NCI-H1436 treated with DMSO at 0.1 percent for 48 hours (cell line): ENCODE data around the gene KLC1.
"Not testable (repeated sequence)": the region's sequence is repeated elsewhere in the genome, so short reads cannot be mapped to it uniquely, and the experiment has no call there.

Source experiments
- DNase-seq: peaks from one replicate; lab custom pipeline; 2025; lab: John Stamatoyannopoulos, UW

The KLC1 gene

DNA sequence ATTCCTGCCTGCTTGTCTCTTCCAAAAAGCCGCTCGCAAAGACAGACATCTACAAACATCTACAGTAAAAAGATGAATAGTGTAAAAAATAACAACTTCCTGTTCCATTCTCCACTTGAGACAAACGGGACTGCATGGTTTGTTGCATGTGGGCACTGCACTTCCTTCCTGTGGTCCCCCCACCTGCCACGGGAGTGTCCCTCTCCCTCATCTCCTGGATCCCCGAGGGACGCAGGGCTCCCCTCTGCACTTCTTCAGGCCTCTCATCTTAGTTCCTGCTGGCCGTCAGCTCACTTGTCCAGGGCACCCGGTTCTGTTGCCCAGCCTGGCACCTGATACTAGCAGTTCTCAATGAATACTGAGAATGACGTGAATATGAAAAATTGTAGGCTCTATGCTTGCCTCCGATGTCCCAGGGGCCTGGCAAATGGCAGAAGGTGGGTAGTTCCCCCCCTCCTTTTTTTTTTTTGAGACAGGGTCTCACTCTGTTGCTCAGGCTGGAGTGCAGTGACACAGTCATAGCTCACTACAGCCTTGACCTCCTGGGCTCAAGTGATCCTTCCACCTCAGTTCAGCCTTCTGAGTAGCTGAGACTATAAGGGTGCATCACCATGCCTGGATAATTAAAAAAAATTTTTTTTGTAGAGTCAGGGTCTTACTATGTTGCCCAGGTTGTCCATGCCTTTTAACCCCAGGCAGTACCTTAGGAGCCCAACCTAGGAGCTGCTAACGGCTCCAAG, 3.5 kb upstream of the KLC1 start:
- no peak for DNase-seq

DNA sequence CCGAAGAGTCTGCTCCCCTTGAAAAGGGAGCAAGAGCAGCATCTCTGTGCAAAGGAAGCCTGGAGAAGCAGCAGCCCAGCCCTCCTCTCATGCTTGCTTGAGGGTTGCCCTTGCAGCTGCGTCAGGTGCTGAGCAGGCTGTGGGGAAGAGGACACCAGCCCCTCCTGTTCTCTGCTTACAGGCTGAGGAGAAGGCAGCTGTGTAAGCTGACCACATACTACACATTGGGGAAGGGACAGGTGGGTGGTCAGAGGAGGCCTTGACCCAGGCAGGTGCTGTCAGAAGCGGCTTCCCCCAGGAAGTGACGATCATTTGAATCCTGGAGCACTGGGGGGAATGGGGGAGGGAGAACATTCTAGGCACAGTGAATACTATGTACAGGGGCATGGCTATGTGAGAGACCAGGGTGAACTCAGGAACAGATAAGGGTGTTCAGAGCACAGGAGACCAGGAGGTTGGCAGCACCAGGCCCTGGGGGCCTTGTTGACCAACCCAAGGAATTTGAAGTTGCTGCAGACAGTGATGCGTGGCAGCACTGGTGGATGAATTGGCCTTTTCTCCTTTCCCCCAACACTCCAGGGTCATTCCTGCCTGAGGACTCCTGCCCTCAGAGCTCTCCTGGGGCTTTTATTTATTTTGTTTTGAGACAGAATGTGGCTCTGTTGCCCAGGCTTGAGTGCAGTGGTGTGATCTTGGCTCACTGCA, 2.7 kb upstream of the KLC1 start:
- DNase-seq, result no peak

DNA sequence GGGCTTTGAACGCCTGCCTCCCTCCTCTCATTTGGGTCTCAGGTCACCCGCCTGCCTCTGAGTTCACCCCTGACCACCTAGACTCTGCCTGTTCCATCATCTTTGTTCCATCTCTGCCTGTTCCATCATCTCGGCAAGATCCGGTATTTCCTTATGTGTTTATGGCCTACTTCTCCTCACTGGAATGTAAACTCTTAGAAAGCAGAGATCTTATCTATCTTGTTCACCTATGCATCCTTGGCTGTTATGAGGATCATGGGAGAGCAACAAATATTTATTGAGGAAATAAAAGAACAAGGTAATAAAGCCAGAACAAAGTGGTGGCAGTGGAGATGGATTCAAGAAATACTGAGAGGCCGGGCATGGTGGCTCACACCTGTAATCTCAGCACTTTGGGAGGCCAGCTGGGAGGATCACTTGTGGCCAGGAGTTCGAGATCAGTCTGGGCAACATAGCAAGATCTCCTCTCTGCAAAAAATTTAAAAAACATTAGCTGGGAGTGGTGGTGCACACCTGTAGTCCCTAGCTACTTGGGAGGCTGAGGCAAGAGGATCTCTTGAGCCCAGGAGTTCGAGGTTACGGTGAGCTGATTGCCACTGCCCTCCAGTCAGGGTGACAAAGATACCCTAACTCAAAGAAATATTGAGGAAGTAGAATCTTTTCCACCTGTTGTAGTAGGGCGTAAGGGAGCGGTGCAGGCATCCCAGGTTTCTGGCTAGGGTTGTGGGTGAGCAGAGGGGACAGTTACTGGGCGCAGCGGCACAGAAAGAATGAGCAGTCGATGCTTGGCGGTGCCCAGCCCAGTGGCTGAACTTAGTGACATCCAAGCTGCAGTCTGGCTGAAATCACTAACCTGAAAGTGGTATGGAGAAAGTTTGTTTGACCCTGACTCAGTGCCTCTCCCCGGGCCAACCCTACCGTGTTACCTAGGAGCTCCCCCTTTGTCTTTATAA, 1.7 kb upstream of the KLC1 start:
- DNase-seq, result no peak

DNA sequence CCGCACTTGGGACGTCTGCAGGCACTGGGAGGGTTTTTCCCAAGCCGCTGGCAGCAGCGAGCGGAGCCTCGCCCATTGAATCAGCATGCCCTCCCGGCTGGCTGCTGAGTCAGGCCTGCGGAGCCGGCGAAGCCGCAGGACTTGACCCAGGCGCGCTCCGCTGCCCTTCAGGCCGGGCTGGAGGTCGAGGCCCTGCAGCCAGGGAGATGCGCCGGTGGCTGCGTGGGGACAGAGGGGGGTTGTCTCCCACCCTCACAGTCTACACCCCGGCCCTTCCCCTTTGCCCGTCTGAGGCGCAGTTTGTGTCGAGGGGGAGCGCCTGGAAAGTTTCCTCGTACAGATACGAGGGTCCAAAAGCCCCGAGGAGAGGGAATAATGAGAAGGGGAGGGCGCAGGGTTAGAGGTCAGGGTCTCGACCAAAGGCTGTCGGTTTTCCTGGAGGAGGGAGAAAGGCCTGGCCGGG, 759 bp upstream of the KLC1 start:
- DNase-seq, result no peak

DNA sequence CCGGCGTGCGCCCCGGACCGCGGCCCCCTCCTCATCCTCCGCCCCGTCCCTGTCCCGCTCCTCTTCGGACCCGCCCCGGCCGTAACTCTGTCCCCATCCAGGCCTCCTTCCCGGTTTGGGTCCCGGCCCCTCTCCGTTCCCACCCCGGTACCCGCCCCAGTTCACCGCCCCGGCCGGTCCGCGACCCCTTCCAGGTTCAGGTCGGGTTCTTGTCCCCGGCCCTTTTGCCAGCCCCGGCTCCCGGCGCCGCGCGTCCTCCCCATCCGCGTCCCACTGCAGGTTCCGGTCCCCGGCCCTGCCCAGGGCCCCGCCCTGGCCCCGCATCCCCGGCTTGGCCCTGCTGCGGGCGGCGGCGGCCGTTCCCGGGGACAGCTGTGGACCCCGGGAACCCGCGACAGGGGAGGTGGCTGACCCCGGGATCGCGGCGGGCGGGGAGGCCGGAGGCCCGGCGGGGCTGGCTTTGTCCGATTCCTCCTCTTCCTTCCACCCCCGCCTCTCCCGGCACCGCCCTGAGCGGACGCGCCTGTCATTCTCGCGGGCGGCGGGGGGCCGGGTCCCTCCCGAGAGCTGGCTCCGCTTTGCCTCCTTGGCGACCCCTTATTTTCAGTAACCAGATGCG, 601 bp downstream of the KLC1 start:
- DNase-seq, result no peak

DNA sequence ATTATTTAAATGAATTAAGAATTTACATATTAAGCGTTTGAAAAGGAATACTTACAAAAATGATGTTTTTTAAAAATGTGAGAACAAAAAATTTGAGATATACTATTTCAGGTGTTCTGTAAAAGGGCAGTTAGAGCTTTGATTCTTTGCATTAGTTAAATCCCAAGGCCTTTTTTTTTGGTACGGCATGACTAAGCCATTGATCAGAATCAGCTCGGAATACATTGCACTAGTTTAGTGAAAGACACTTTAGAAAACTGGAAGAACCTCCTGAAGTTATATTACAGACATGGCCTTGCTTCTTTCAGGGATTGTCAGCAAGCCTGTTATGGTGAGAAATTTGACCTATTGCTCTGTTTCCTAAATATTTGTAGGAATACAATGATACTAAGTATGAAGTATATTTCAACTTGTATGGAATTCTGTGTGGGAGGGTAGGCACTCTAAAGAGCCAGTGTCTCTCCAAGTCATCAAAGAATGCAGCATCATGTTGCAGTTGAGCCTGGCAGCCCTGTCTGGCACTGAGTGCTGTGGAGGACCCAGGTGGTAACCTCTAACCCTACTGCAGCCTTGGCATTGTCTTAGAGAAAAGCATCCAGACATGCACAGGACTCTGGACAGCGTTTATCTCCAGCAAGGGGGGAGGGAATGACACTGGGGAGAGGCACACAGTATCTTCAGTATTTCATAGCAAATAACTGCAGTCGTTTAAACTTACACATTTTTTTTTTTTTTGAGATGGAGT, 1.5 kb downstream of the KLC1 start:
- DNase-seq, result no peak

DNA sequence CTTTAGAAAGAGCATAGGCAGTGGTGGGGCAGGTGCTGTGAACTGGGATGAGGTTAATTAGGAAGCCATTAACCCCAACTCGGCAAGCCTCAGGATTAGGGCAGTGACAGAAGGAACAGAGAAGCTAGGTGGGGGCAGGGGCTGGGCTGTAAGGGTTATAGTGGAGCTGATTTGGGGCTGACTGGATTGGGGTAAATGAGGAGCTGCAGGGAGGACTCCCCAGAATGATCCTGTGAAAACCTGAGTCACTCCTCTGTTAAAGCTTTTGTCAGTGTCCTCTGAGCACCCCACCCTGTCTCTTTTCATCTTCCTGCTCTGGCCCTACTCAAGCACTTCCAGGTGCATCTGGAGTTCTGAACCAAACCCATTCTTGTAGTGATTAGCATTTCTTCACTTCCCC, 4.4 kb downstream of the KLC1 start:
- DNase-seq, result no peak

DNA sequence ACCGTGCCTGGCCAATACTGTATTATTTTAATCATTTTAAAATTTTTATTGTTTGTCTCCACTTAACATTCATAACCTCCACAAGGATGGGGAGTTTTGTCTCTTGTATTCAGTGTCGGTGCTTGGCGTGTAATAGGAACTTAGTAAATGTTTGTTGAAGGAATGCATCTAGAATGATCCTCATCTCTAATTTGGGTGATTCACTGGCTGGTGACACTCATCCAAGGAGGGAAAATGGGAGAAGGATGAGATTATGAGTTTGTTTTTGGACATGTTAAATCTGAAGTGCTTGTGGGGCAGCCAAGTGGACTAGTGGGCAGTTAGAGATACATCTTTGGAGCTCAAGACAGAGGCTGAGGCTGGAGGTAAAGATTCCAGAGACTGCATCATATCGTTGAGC, 5.1 kb downstream of the KLC1 start:
- DNase-seq, result no peak

DNA sequence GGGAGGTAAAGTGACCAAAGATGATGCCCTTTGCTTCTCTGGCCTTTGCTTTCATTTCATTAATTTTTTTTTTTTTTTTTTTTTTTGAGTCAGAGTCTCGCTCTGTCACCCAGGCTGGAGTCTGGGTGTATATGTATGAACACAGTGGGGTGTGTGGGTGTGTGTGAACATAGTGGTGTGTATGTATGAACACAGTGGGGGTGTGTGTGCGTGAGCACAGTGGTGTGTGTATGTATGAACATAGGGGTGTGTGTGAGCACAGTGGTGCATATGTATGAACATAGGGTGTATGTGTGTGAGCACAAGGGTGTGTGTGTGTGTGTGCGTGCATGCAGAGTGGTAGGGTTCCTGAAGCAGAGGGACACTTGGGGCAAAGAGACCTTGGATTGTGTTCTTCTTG, 9.6 kb downstream of the KLC1 start:
- DNase-seq, result no peak

DNA sequence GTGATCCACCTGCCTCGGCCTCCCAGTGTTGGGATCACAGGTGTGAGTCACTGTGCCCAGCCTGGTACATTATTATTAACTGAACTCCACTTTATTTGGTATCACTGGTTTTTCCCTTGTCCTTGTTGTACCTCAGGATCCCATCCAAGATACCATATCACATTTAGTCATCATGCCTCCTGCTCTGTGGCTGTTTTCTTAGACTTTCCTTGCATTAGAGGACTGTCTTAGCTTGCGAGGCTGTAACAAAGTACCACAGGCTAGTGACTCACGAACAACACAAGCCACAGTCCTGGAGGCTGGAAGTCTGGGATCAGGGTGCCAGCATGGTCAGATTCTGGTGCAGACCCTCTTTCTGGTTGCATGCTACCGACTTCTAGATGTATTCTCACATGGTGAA, 12.2 kb downstream of the KLC1 start:
- no peak for DNase-seq

DNA sequence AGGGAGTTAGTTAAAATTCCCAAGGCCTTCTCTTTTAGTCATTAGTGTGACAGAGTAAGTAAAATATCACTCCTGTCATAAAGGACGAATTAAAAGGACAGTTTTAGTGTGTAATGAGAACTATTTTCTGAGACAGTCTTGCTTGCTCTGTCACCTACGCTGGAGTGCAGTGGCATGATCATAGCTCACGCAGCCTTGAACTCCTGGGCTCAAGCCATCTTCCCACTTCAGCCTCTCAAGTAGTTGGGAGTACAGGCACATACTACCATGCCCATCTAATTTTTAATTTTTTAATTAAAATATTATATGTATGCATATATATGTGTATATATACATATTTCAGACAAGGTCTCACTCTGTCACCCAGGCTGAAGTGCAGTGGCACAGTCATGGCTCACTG, 17.2 kb downstream of the KLC1 start:
- no peak for DNase-seq

DNA sequence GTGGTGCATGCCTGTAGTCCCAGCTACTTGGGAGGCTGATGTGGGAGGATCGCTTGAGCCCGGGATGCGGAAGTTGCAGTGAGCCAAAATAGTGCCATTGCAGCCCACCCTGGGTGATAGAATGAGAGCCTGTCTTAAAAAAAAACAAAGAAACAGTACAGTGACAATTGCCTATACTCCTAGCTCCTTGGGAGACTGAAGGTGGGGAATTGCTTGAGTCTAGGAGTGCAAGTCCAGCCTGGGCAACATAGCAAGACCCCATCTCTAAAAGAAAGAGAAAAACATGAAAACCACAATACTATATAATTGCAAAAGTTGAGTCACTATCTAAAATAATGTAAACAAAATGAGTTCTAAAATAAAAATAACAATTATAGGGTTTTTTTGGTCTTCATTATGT, 20.0 kb downstream of the KLC1 start:
- no peak for DNase-seq

DNA sequence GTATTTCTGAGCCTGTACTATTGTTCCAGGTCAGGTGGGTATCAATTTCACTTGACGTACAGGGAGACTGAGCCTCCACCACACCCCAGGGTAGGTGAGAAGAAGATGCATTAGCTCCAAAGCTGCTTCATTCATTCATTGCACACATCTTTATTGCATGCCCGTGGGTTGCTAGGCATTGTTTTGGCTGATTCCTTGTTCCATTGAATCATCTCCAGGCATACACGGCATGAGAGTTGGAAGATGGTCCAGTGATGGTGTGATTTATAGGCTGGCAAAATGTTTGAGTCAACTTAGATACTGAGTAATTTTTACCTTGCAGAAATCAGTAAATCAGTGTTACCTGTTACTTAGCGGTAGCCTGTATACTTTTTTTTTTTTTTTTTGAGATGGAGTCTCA, 21.2 kb downstream of the KLC1 start:
- DNase-seq, result no peak

DNA sequence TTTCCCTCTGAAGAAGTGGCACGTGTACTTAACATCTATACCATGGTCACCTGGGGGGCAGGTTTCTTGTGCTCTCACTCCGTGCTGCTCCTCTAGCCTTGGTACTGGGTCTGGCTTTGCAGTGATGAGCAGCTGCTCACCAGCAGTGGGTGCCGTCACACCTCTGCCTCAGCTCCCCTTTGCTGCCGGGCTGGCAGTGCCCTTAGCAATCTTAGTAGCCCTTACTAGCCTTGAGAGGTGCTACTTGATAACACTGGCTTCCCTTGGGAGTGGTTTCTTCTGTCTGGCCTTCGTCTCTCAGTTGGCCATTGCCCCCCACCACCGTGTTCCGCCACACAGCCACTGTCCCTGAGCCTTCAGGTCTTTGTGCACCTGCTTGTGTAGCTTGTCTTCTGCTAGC, 22.6 kb downstream of the KLC1 start:
- DNase-seq, result no peak

DNA sequence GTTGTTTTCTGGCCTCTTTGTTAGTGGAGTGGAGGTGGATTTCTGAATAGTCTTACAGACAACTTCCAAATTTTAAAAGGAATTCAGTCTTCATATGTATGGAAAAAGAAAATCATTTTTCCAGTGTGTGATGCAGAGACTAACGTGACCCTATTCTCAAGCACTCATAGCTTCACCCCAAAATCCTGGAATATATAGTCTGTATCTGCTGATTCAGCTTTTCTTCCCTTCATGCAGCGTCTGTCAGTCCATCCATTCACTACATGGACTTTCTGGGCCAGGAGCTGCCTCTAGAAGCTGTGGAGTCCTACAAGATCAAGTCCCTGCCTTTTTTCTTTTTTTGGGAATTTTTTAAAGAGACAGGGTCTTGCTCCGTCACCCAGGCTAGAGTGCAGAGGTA, 23.8 kb downstream of the KLC1 start:
- no peak for DNase-seq

DNA sequence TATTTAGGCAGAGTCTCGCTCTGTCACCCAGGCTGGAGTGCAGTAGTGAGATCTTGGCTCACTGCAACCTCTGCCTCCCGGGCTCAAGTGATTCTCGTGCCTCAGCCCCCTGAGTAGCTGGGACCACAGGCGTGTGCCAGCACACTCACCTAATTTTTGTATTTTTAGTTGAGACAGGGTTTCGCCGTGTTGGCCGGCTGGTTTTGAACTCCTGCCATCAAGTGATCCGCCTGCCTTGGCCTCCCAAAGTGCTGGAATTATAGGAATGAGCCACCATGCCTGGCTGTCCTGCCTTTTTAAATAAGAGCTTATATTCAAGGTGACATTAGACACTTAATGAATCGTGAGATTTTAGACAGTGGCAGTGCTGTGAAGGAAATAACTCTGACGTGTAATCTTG, 24.3 kb downstream of the KLC1 start:
- DNase-seq, result not testable (repeated sequence)

DNA sequence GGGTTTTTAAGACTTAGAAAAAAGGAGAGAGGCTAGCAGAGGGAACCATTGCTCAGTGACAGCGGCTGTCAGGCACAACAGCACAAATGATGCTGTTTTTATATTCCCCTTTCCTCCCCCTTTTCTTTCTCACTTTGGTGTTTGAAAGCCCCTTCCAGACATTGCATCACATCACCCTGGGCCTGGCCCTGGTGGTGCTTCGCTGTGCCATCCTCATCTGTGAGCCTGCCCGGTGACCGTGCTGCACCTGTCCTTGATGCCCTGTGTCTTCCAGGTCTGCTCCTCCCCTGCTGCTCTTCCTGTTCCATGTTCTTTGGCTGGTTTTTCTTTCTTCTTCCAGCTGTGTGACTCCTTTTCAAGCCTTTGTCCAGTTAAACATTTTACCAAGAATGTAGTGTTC, 24.8 kb downstream of the KLC1 start:
- DNase-seq, result no peak

DNA sequence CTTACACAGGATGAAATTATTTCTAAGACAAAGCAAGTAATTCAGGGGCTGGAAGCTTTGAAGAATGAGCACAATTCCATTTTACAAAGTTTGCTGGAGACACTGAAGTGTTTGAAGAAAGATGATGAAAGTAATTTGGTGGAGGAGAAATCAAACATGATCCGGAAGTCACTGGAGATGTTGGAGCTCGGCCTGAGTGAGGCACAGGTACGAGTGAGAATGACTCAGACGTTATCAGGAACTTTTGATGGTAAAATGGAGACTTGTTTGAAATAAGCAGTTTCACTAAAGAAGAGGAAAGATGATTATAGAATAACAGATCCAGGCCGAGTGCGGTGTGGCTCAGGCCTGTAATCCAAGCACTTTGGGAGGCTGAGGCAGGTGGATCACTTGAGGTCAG, 25.6 kb downstream of the KLC1 start:
- no peak for DNase-seq

DNA sequence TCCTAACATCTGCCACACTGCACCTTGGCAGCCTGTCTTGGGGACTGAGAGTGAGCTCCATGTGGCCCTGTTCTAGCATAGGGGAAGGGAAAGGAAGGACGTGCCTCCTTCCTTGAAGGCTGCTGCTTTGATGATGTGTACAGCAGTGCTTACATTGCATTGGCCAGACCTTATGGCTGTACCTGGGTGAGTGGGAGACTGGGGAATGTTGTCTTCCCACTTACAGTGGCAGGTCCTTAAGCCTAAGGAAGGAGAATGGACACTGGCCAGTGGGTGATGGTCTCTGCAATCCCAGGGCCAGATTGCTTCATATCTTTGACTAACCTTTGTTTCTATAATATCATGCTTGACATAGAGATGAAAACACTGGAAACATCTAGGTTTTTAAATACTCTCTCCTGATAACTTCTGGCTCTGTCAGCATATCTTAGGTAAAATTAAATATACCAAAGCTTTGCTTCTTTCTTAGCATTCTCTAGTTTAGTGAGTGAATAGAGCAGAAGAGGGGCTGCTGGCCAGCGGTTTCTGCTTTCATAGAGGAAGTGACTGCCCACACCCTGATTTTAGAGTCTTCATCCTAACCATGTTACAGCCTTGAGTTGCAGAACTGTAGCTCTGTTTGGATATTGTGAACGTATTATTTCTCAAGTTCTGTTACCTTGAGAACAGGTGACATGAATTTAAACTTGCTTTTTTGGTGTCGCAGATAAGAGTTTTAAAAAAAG, 27.2 kb downstream of the KLC1 start:
- DNase-seq, result no peak

DNA sequence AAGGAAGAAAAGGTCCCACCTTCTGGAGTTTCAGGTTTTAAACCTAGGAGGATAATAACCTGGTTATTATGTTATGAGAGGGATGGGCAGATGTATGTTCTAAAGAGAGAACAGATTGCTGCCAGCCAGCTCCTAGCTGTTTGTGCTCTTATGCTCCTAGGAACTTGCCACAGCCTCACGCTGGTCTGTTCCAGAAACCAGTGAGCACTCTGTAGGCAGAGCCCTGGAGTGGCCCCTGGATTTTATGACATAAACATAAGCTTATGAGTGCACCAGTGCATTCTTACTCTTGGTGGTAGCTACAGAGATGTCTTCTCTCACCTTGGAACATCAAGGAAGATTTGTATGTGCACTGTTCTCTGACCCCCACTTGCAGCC, 27.7 kb downstream of the KLC1 start:
- DNase-seq, result no peak

DNA sequence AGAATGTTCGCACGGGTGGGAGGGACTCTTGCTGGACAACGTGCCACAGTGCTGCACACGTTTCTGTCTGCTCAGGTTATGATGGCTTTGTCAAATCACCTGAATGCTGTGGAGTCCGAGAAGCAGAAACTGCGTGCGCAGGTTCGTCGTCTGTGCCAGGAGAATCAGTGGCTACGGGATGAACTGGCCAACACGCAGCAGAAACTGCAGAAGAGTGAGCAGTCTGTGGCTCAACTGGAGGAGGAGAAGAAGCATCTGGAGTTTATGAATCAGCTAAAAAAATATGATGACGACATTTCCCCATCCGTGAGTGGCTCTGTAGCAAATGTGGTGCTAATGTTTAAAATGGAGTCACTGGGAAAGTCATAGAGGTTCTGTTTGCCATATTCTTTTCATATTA, 28.5 kb downstream of the KLC1 start:
- no peak for DNase-seq
